Measurements from ENCODE around the gene EIF2B5.

DNA sequence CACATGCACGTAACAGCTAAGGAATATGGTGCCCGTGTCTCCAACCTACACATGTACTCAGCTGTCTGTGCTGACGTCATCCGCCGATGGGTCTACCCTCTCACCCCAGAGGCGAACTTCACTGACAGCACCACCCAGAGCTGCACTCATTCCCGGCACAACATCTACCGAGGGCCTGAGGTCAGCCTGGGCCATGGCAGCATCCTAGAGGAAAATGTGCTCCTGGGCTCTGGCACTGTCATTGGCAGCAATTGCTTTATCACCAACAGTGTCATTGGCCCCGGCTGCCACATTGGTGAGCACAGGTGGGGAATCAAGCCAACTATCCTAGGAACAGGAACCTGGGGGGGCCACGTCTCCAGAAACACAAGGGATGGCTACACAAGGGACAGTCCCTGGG is 5.3 kb downstream of the EIF2B5 start:
- TF ChIP-seq EZH2phosphoT487 (IDR thresholded peaks at IDR 0.05; ENCODE audit: low read depth, severe bottlenecking, unreplicated experiment) (no peak), EZH2 (IDR thresholded peaks at IDR 0.05; ENCODE audit: borderline replicate concordance) (no peak)
- TF ChIP-seq, protein P1, sequence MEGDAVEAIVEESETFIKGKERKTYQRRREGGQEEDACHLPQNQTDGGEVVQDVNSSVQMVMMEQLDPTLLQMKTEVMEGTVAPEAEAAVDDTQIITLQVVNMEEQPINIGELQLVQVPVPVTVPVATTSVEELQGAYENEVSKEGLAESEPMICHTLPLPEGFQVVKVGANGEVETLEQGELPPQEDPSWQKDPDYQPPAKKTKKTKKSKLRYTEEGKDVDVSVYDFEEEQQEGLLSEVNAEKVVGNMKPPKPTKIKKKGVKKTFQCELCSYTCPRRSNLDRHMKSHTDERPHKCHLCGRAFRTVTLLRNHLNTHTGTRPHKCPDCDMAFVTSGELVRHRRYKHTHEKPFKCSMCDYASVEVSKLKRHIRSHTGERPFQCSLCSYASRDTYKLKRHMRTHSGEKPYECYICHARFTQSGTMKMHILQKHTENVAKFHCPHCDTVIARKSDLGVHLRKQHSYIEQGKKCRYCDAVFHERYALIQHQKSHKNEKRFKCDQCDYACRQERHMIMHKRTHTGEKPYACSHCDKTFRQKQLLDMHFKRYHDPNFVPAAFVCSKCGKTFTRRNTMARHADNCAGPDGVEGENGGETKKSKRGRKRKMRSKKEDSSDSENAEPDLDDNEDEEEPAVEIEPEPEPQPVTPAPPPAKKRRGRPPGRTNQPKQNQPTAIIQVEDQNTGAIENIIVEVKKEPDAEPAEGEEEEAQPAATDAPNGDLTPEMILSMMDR (IDR thresholded peaks at IDR 0.05; ENCODE audit: poor library complexity), result no peak

All from hepatocyte (in vitro differentiated cells).